ENCODE measurements around the gene PCDHAC2. TPM values are rescaled to one million over a fixed set of nuclear protein-coding genes. Genes with fewer than 3 reads are reported as not detected.
A peak's percentile ranks its signal among the peaks of the same experiment; 100 is the strongest.

The PCDHAC2 gene
- total RNA-seq, 2 donors from 2014 or later, result 0.49 to 2.4 TPM

DNA sequence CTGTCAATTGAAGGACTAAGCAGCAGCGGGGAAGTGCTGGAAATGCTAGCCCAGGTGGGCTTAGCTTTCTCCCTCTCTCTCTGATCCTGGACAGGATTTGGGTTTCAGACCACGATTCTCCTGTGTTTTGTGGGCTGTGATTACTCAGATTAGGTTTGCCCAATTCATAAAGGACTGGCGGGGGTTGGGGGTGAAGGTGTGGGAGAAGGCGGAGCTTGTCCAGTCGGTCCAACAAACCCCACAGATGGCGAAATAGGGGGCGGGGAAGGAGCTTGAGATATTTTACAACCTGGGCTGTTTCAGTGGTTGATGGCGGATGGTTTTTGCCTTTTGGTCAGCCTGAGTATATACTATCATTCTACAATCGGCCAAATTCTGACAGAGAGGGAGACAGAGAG, 35.2 kb downstream of the PCDHAC2 start:
- WGBS, 2 experiments (ENCODE audit: insufficient coverage in 1 of 2, insufficient read length in 1 of 2), result 11 to 20% methylated on average over 1 to 8 of the region's 9 CpGs
- Mint-ChIP-seq H3K36me3 (ENCODE audit: low read depth) (peaks cover 3% of the 10 kb centered on the region), H3K27me3 (ENCODE audit: insufficient read depth) (no peaks in the 10 kb centered on the region), H3K27ac (peak overlapping the region; percentile 88), H3K4me1 (peaks cover 42% of the 10 kb centered on the region), H3K9me3 (no peaks in the 10 kb centered on the region), H3K4me3 (peak overlapping the region; percentile 63)
- peak; percentile 79 for DNase-seq
- no peaks in the 10 kb centered on the region for H3K36me3 ChIP-seq (ENCODE audit: control insufficient read depth, insufficient read depth, low read length)
- H3K4me3 ChIP-seq (ENCODE audit: low read length), result peak overlapping the region; percentile 74
- peaks cover 7% of the 10 kb centered on the region for H3K4me1 ChIP-seq (ENCODE audit: control insufficient read depth, insufficient read depth, low read length)
- no peaks in the 10 kb centered on the region for H3K27me3 ChIP-seq (ENCODE audit: control insufficient read depth, insufficient read depth, low read length, poor library complexity, severe bottlenecking)
- TF ChIP-seq CTCF (conservative IDR thresholded peaks at IDR 0.05), result no peak
- no peak overlapping the region for H3K9ac ChIP-seq (ENCODE audit: extremely low read depth, low read length, poor library complexity, severe bottlenecking)
- H3K27ac ChIP-seq (ENCODE audit: low read depth, low read length), result peak overlapping the region; percentile 91
- H3K9me3 ChIP-seq (ENCODE audit: control insufficient read depth, low read length), result no peaks in the 10 kb centered on the region

- Mint-ChIP-seq H3K27me3 (ENCODE audit: insufficient read depth) (no peaks in the 10 kb centered on the region), H3K27ac (peak overlapping the region; percentile 88), H3K4me1 (peaks cover 42% of the 10 kb centered on the region), H3K36me3 (ENCODE audit: low read depth) (peaks cover 3% of the 10 kb centered on the region), H3K9me3 (no peaks in the 10 kb centered on the region), H3K4me3 (peak overlapping the region; percentile 63)
- 5 to 10% methylated on average over 8 to 19 of the region's 19 CpGs for WGBS, 2 experiments (ENCODE audit: insufficient coverage in 1 of 2, insufficient read length in 1 of 2)
- Histone ChIP-seq H3K27ac (ENCODE audit: low read depth, low read length) (peak overlapping the region; percentile 91), H3K4me1 (ENCODE audit: control insufficient read depth, insufficient read depth, low read length) (peaks cover 7% of the 10 kb centered on the region), H3K4me3 (ENCODE audit: low read length) (peak overlapping the region; percentile 74), H3K27me3 (ENCODE audit: control insufficient read depth, insufficient read depth, low read length, poor library complexity, severe bottlenecking) (no peaks in the 10 kb centered on the region), H3K9me3 (ENCODE audit: control insufficient read depth, low read length) (no peaks in the 10 kb centered on the region), H3K36me3 (ENCODE audit: control insufficient read depth, insufficient read depth, low read length) (no peaks in the 10 kb centered on the region), H3K9ac (ENCODE audit: extremely low read depth, low read length, poor library complexity, severe bottlenecking) (no peak overlapping the region)
- peak; percentile 89 for DNase-seq
- TF ChIP-seq CTCF (conservative IDR thresholded peaks at IDR 0.05), result no peak
Observed at GRCh38 chr5:141001844-141002604, 35.7 kb downstream of the PCDHAC2 start.

- no peak overlapping the region for H3K4me3 ChIP-seq (ENCODE audit: low read length)
- Mint-ChIP-seq H3K27ac (peak overlapping the region; percentile 27), H3K4me3 (peak overlapping the region; percentile 63), H3K4me1 (peaks cover 42% of the 10 kb centered on the region), H3K9me3 (no peaks in the 10 kb centered on the region), H3K36me3 (ENCODE audit: low read depth) (peaks cover 3% of the 10 kb centered on the region), H3K27me3 (ENCODE audit: insufficient read depth) (no peaks in the 10 kb centered on the region)
- peaks cover 7% of the 10 kb centered on the region for H3K4me1 ChIP-seq (ENCODE audit: control insufficient read depth, insufficient read depth, low read length)
- no peaks in the 10 kb centered on the region for H3K9me3 ChIP-seq (ENCODE audit: control insufficient read depth, low read length)
- DNase-seq, result no peak
- no peak for TF ChIP-seq CTCF (conservative IDR thresholded peaks at IDR 0.05)
- H3K9ac ChIP-seq (ENCODE audit: extremely low read depth, low read length, poor library complexity, severe bottlenecking), result no peak overlapping the region
- no peak overlapping the region for H3K27ac ChIP-seq (ENCODE audit: low read depth, low read length)
- WGBS, 2 experiments (ENCODE audit: insufficient coverage in 1 of 2, insufficient read length in 1 of 2), result 42 to 53% methylated on average over 3 of the region's 3 CpGs
- no peaks in the 10 kb centered on the region for H3K27me3 ChIP-seq (ENCODE audit: control insufficient read depth, insufficient read depth, low read length, poor library complexity, severe bottlenecking)
- no peaks in the 10 kb centered on the region for H3K36me3 ChIP-seq (ENCODE audit: control insufficient read depth, insufficient read depth, low read length)
Observed at GRCh38 chr5:141002605-141002965, 36.3 kb downstream of the PCDHAC2 start.

Measured in endodermal cell (in vitro differentiated cells).